Endothelial cell of umbilical vein (primary cell): ENCODE results near the gene JCAD.

Experiments
- CTCF ChIP-seq, 2 donors: IDR thresholded peaks; 1 replicate in 1 of 2; 2 replicates in 1 of 2; pipeline ENCODE4 v1.5.1; 2011; ENCODE audit warnings: low read length in 2 of 2, mild to moderate bottlenecking in 2 of 2, moderate library complexity in 2 of 2, control low read depth in 1 of 2, inconsistent platforms in 1 of 2, low read depth in 1 of 2; ENCODE audit not compliant: insufficient read depth in 1 of 2; ENCODE audit errors: extremely low read depth in 1 of 2
- FOS ChIP-seq: IDR thresholded peaks from 2 replicates; pipeline ENCODE4 v1.6.1; 2011; ENCODE audit warnings: mild to moderate bottlenecking, low read length, moderate library complexity, borderline replicate concordance; ENCODE audit not compliant: insufficient read depth
- MYC ChIP-seq: IDR thresholded peaks from one replicate; pipeline ENCODE4 v1.6.1; 2011; ENCODE audit warnings: mild to moderate bottlenecking, low read depth, low read length
- POLR2AphosphoS5 ChIP-seq: IDR thresholded peaks from 2 replicates; pipeline ENCODE4 v1.6.1; 2012; ENCODE audit warnings: low read depth, mild to moderate bottlenecking, control low read depth, low read length, moderate library complexity; ENCODE audit not compliant: insufficient read depth

- TF ChIP-seq CTCF (IDR thresholded peaks at IDR 0.05; ENCODE audit: extremely low read depth in 1 of 2, insufficient read depth in 1 of 2, low read depth in 1 of 2, low read length in 2 of 2) (no peak), POLR2AphosphoS5 (no peak), MYC (no peak), FOS (no peak)
Observed at GRCh38 chr10:30073045-30073766, 13.8 kb upstream of the JCAD start.
